HT-29 (cell line): ENCODE results near the gene ANKMY1. TPM values are rescaled to one million over a fixed set of nuclear protein-coding genes. Genes with fewer than 3 reads are reported as not detected.
A peak's percentile ranks its signal among the peaks of the same experiment; 100 is the strongest.
"Not testable (repeated sequence)": the region's sequence is repeated elsewhere in the genome, so short reads cannot be mapped to it uniquely, and the experiment has no call there.

Source experiments
- DNase-seq: peaks from one replicate; pipeline ENCODE4 v3.0.0-alpha.2; 2015; ENCODE audit warnings: low spot score
- total RNA-seq: library from RNA; depleted of rRNA; stranded (reverse); fragments of >200 nt; shearing (Covaris generic); gene quantifications from 2 replicates; pipeline ENCODE4 v1.2.3, GENCODE V29; 2014

ANKMY1 gene
- total RNA-seq, 1 experiment from 2014 or later, result 29.5 TPM

GRCh38 chr2:240505910-240506309, 51.9 kb downstream of the ANKMY1 start:
- DNase-seq, result no peak

GRCh38 chr2:240503848-240504247, 53.9 kb downstream of the ANKMY1 start:
- DNase-seq, result no peak

- no peak for DNase-seq
Measured at GRCh38 chr2:240503375-240503774, 54.4 kb downstream of the ANKMY1 start.

- DNase-seq, result no peak
Measured at GRCh38 chr2:240502430-240503121, 55.2 kb downstream of the ANKMY1 start.

- no peak for DNase-seq
Measured at GRCh38 chr2:240502059-240502429, 55.7 kb downstream of the ANKMY1 start.

GRCh38 chr2:240501531-240501991, 56.2 kb downstream of the ANKMY1 start:
- DNase-seq, result no peak

- DNase-seq, result no peak
Measured at GRCh38 chr2:240500561-240501423, 57.0 kb downstream of the ANKMY1 start.

GRCh38 chr2:240499309-240500301, 58.2 kb downstream of the ANKMY1 start:
- no peak for DNase-seq

GRCh38 chr2:240498958-240499260, 58.9 kb downstream of the ANKMY1 start:
- no peak for DNase-seq

- no peak for DNase-seq
Measured at GRCh38 chr2:240498171-240498957, 59.4 kb downstream of the ANKMY1 start.

- DNase-seq, result peak; percentile 5
Measured at GRCh38 chr2:240497082-240497481, 60.7 kb downstream of the ANKMY1 start.

- DNase-seq, result not testable (repeated sequence)
Measured at GRCh38 chr2:240494942-240495341, 62.8 kb downstream of the ANKMY1 start.

GRCh38 chr2:240494194-240494793, 63.5 kb downstream of the ANKMY1 start:
- DNase-seq, result no peak

- DNase-seq, result no peak
Measured at GRCh38 chr2:240491483-240491882, 66.3 kb downstream of the ANKMY1 start.

- no peak for DNase-seq
Measured at GRCh38 chr2:240482141-240482540, 75.6 kb downstream of the ANKMY1 start.

GRCh38 chr2:240481720-240482119, 76.1 kb downstream of the ANKMY1 start:
- DNase-seq, result no peak

- DNase-seq, result no peak
Measured at GRCh38 chr2:240480834-240481623, 76.8 kb downstream of the ANKMY1 start.

GRCh38 chr2:240479111-240479501, 78.7 kb downstream of the ANKMY1 start:
- DNase-seq, result no peak

GRCh38 chr2:240478346-240479110, 79.3 kb downstream of the ANKMY1 start:
- no peak for DNase-seq
